ENCODE results near the gene MAPK1. TPM values are rescaled to one million over a fixed set of nuclear protein-coding genes. Genes with fewer than 3 reads are reported as not detected.
"Not testable (repeated sequence)": the region's sequence is repeated elsewhere in the genome, so short reads cannot be mapped to it uniquely, and the experiment has no call there.

The MAPK1 gene
- polyA plus RNA-seq, 12 donors: 94.7 to 154 (median 145) TPM; not detected in 1

GRCh38 chr22:21889251-21889990 lies 22.0 kb upstream of the MAPK1 start:
- DNase-seq: no peak

- no peak for DNase-seq
Observed at GRCh38 chr22:21887841-21888240, 20.4 kb upstream of the MAPK1 start.

GRCh38 chr22:21883930-21884329 lies 16.5 kb upstream of the MAPK1 start:
- DNase-seq: not testable (repeated sequence)

DNA sequence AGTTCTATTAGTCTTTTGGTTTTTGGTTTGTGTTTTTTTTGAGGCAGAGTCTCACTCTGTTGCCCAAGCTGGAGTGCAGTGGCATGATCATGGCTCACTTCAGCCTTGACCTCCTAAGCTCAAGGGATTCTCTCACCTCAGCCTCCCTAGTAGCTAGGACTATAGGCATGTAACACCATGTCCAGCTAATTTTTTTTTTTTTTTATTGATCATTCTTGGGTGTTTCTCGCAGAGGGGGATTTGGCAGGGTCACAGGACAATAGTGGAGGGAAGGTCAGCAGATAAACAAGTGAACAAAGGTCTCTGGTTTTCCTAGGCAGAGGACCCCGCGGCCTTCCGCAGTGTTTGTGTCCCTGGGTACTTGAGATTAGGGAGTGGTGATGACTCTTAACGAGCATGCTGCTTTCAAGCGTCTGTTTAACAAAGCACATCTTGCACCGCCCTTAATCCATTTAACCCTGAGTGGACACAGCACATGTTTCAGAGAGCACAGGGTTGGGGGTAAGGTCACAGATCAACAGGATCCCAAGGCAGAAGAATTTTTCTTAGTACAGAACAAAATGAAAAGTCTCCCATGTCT lies 15.4 kb upstream of the MAPK1 start:
- not testable (repeated sequence) for DNase-seq

DNA sequence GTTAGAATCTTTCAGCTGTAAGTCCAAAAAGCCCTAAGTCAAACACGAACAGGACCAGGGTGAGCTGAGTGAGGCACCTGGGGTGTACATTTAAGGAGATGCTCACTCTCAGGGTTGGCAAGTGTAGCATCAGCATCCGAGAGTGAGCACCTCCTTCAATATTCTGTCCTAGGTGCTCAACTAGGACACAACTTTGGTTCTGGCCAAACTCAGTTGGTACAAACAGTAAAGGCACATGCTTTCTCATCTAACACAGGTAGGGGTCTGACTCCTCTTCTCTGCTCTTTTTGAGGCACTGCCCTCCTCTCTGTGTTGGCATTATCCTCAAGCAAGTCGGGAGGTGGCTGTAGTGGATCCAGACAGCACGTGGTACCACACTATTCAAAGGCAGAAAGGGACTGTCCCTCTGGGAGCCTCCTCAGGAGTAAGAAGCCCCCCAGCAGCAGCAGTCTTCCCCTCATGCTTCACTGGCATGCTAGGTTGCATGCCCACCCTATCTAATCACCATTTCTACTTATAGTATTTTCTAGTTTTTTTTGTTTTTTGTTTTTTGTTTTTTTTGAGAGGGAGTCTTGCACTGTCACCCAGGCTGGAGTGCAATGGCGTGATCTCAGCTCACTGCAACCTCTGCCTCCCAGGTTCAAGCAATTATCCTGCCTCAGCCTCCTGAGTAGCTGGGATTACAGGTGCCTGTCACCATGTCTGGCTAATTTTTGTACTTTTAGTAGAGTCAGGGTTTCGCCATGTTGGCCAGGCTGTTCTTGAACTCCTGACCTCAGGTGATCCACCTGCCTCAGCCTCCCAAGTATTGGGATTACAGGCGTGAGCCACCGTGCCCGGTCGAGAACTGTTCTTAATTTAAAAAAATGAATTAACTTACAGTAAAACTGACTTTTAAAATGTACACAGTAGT lies 14.7 kb upstream of the MAPK1 start:
- DNase-seq: no peak

- DNase-seq: no peak
Observed at GRCh38 chr22:21876486-21877176, 9.2 kb upstream of the MAPK1 start.

DNA sequence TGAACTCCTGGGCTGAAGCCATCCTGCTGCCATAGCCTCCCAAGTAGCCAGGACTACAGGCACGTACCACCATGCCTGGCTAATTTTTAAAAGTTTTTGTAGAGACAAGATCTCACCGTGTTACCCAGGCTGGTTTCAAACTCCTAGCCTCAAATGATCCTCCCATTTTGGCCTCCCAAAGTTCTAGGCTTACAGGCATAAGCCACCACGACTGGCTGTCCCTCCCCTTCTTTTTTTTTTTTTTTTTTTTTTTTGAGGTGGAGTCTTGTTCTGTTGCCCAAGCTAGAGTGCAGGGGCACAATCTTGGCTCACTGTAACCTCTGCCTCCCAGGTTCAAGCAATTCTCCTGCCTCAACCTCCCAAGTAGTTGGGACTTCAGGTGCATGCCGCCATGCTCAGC lies 7.5 kb upstream of the MAPK1 start:
- DNase-seq: not testable (repeated sequence)

- no peak for DNase-seq
Observed at GRCh38 chr22:21873619-21874018, 6.2 kb upstream of the MAPK1 start.

DNA sequence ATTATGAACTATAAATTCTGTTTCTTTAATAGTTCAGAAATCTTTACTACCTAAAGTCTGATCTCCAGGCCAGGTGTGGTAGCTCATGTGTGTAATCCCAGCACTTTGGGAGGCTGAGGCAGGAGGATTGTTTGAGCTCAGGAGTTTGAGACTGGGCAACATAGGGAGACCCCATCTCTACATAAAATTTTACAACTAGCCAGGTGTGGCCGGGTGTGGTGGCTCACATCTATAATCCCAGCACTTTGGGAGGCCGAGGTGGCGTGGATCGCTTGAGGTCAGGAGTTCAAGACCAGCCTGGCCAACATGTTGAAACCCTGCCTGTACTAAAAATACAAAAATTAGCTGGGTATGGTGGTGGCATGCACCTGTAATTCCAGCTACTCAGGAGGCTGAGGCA lies 5.3 kb upstream of the MAPK1 start:
- DNase-seq: not testable (repeated sequence)

- DNase-seq: no peak
Observed at GRCh38 chr22:21868651-21869050, 1.2 kb upstream of the MAPK1 start.

DNA sequence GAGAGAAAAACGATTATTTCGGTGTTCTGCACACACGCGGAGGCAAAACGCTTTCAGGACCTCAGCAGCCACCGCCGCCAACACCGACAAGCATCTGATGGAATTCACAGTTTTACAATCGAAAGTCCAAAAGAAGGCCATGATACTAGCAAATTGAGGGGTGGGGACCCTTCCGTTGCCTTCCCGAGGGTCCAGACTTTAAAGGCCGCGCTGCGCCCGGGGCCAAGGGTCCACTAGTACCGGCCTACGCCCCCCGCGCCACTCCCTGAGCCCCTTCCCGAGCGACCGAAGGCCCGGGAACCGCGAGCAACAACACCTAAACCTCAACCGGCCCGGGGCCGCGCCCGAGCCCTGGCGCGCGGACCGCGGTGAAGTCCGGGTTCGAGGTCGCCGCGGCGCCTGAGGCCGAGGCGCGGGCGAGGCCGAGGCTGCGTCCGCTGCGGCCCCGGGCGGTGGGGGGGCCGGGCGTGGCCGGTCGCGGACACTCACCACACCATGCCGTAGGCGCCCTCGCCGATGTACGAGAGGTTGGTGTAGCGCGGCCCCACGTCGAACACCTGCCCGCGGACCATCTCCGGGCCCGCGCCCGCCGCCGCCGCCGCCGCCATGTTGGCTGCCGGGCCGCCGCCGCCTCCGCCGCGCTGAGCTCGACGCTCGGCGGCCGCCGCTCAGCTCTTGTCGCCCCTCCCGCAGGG lies 465 bp downstream of the MAPK1 start:
- DNase-seq: peak; percentile 27

DNA sequence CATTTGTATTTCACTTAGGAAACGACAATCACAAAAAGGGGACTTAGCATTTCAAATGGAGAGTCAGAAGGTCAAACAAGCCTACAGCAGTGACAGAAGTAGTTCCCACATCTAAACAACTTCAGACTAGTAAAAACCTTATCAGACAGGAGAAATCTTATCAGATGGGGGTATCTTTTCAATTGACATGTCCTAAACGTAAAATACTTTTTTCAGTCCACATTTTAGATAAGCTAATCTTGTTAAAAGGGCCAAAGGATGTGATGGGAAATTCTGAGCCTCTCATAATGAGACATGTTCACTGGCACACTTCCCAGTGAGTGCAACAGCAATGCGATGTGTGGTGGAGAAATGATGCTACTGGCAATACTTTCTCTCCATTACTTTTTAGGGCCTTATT lies 2.4 kb downstream of the MAPK1 start:
- peak; percentile 54 for DNase-seq

DNA sequence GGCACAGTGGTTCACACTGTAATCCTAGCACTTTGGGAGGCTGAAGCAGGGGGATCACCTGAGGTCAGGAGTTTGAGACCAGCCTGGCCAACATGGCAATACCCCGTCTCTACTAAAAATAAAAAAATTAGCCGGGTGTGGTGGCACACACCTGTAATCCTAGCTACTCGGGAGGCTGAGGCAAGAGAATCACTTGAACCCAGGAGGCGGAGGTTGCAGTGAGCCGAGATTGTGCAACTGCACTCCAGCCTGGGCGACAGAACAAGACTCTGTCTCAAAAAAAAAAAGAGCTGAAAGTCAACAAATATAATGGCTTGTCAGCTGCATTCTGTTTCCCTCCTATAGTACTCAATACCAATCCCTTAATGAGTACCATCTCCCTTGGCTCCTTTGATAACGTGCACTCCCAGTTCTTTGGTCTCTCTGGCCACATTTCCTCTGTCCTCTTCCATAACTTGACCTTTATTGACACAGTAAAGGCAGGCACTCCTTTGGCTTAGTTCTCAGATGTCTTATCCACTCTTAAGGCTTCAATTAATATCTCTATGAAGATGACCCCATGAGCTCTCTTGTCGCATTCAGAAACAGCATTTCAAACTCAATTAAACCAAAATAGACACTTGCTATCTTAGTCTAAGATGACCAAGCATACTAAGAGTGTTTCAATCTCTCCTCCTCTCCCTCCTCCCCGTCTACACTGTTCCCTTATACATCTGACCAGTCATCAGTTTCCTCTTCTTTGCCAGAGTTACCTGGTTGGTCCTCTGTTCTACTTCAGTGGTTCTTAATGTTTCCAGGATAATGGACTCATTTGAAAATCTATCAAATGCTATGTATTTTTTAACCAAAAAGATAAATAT lies 4.8 kb downstream of the MAPK1 start:
- DNase-seq: no peak

DNA sequence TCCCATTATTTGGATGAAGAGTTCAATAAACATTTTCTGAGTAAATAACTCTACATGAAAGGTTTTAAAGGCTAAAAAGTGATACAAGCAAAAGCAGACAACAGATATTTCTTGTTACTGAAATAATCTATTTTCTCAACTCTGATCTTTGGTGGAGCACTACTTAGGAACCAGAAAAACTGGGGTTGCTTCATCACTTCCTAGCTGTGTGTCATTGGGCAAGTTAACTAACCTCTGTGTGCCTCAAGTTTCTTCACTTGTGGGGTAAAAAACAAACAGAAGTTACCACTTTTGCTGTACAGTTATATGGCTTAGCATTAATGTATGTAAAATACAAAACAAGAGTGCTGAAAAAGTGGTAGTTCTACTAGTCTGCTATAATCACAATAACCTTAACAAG lies 5.6 kb downstream of the MAPK1 start:
- no peak for DNase-seq

GRCh38 chr22:21861264-21861848 lies 6.1 kb downstream of the MAPK1 start:
- DNase-seq: no peak

- DNase-seq: no peak
Observed at GRCh38 chr22:21860491-21861039, 6.9 kb downstream of the MAPK1 start.

DNA sequence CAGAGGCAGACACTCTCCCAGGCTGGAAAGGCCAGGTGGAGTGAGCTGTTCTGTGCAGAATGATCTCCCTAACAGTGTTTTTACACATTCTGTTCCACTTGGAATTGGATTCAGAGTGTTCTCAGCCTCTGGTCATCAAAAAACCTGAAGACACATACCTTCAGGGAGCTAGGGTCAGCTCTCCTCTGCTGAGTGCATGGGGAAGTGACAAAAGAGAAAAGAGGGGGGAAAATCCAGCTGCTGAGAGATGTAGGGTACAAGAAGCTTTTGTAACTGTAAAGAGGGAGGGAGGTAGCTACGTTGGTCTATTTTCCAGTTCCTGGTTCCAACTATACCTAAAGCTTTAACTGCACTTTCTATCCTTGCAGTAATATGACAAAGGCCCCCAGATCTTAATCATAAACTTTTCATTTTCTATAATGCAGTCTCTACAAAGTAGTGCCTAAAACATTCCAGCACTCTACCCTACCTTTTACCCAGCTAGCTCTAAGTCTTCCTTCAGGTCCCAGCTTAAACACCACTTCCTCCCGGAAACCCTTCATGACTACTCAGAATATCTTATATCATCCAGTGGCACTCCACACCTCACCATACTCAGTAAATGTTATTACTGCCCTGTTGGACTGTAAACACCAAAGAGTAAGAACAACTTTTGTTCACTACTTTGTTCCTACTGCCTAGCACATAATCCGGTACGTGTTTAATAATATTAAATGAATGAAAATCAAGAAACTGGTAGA lies 9.2 kb downstream of the MAPK1 start:
- no peak for DNase-seq

GRCh38 chr22:21857481-21857914 lies 9.9 kb downstream of the MAPK1 start:
- no peak for DNase-seq

GRCh38 chr22:21856868-21857267 lies 10.6 kb downstream of the MAPK1 start:
- no peak for DNase-seq
